ENCODE measurements around the gene OPA3. TPM values are rescaled to one million over a fixed set of nuclear protein-coding genes. Genes with fewer than 3 reads are reported as not detected.

OPA3 gene
- total and polyA plus RNA-seq, 2 experiments from 2014 or later, result 11.5 to 14.5 TPM

DNA sequence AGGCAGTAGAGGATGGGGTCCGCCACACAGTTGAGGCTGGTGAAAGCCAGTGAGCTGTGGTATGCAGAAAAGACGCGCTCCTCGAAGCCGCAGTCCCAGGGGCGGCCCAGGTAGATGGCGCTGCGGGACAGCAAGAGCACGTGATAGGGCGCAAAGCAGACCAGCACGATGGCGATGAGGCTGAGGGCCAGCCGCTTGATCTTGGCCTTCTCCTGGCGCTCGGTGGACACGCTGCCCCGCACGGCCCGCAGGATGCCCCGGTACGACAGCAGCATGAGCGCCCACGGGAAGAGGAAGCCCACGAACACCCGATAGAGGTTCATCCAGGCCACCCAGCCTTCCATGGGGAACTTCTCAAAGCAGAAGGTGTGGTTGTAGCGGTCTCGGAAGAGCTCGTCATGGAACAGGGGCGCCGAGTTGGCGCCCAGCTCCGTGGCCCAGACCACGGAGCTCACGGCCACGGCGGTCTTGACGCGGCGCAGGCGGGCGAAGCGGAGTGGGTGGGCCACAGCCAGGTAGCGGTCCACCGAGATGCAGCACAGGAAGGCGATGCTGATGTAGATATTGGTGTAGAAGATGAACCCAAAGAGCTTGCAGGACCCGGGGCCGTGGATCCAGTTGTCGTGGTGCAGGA, 6.5 kb upstream of the OPA3 start:
- H3K27me3 Mint-ChIP-seq (ENCODE audit: insufficient read depth, low read depth, poor library complexity), result peaks cover 26% of the 10 kb centered on the region
- DNase-seq (ENCODE audit: low spot score), result peak; percentile 88
- H3K27ac Mint-ChIP-seq, result no peak overlapping the region
- H3K9me3 Mint-ChIP-seq, result peaks cover 8% of the 10 kb centered on the region; the same call in 2 of the 3 replicates
- H3F3A ChIP-seq (replicated peaks; ENCODE audit: low read depth), result peaks cover 3% of the 10 kb centered on the region; the same call in 1 of the 2 replicates
- TF ChIP-seq STAT1 (IDR thresholded peaks at IDR 0.05; ENCODE audit: unreplicated experiment), result no peak
- TF ChIP-seq NANOG (IDR thresholded peaks at IDR 0.05; ENCODE audit: borderline replicate concordance), result no peak
- TF ChIP-seq CREB1 (CRISPR knock-in tag; IDR thresholded peaks at IDR 0.05; ENCODE audit: low read depth), result no peak
- no peak for TF ChIP-seq ZNF331 (CRISPR knock-in tag; IDR thresholded peaks at IDR 0.05; ENCODE audit: low read depth)
- TF ChIP-seq, protein P1, sequence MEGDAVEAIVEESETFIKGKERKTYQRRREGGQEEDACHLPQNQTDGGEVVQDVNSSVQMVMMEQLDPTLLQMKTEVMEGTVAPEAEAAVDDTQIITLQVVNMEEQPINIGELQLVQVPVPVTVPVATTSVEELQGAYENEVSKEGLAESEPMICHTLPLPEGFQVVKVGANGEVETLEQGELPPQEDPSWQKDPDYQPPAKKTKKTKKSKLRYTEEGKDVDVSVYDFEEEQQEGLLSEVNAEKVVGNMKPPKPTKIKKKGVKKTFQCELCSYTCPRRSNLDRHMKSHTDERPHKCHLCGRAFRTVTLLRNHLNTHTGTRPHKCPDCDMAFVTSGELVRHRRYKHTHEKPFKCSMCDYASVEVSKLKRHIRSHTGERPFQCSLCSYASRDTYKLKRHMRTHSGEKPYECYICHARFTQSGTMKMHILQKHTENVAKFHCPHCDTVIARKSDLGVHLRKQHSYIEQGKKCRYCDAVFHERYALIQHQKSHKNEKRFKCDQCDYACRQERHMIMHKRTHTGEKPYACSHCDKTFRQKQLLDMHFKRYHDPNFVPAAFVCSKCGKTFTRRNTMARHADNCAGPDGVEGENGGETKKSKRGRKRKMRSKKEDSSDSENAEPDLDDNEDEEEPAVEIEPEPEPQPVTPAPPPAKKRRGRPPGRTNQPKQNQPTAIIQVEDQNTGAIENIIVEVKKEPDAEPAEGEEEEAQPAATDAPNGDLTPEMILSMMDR (conservative IDR thresholded peaks at IDR 0.05; ENCODE audit: low read depth in 2 of 2), result peak; percentile 48 to 94
- H3K4me3 Mint-ChIP-seq, result no peak overlapping the region
- H3K4me1 Mint-ChIP-seq, result peaks cover 5% of the 10 kb centered on the region; the same call in 2 of the 3 replicates
- no peaks in the 10 kb centered on the region for H3K36me3 ChIP-seq (ENCODE audit: insufficient read depth)
- H3K4me3 ChIP-seq, result peak overlapping the region; percentile 39; the same call in 1 of the 2 replicates
- H4K20me1 ChIP-seq (replicated peaks; ENCODE audit: insufficient read depth), result no peaks in the 10 kb centered on the region; the same call in 1 of the 2 replicates
- H3K4me2 ChIP-seq, result peak overlapping the region; percentile 68
- H3K79me2 ChIP-seq (replicated peaks; ENCODE audit: insufficient read depth), result no peaks in the 10 kb centered on the region
- no peaks in the 10 kb centered on the region; the same call in 2 of the 3 replicates for H3K36me3 Mint-ChIP-seq (ENCODE audit: low read depth)
- peaks cover 47% of the 10 kb centered on the region for H3K27me3 ChIP-seq (ENCODE audit: insufficient read depth)
- H2AFZ ChIP-seq, result peak overlapping the region; percentile 92
- no peaks in the 10 kb centered on the region for H3K9me2 ChIP-seq (ENCODE audit: insufficient read depth)
- peak; percentile 98 for ATAC-seq
- 0 out of 2 replicates have a peak, but pooled peaks cover 4% of the 10 kb centered on the region for H3K4me1 ChIP-seq (ENCODE audit: insufficient read depth)
- no peak overlapping the region for H3K27ac ChIP-seq (ENCODE audit: low read depth)

DNA sequence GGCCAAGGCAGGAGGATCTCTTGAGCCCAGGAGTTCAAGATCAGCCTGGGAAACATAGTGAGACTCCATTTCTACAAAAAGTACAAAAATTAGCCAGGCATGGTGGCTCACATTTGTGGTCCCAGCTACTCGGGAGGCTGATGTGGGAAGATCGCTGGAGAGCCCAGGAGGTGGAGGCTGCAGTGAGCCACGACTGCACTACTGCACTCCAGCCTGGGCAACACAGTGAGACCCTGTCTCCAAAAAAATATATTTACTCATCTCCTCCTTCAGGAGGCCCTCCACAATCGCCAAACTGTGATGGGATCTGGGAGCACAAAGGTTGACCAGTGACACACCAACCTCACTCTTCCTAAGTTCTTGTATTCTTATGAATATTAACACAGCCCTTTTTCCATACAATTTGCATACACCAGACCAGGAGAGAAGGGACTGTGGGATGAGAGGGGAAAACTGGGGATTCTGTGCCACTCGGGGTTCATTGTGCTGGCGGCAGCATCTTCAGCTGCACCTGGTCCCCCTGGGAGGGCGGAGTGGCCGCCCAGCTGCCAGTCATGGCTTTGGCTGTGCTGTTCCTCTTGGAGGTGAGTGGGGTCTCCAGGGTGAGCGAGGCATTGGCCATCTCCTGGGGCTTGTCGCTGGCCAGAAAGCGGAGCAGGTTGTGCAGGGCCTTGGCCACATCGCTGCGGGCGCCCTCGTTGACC, 5.8 kb upstream of the OPA3 start:
- Histone ChIP-seq H3F3A (replicated peaks; ENCODE audit: low read depth) (peaks cover 6% of the 10 kb centered on the region), H3K9me2 (ENCODE audit: insufficient read depth) (no peaks in the 10 kb centered on the region), H3K27ac (ENCODE audit: low read depth) (no peak overlapping the region), H3K4me1 (ENCODE audit: insufficient read depth) (0 out of 2 replicates have a peak, but pooled peaks cover 1% of the 10 kb centered on the region), H3K4me2 (peak overlapping the region; percentile 68), H3K79me2 (replicated peaks; ENCODE audit: insufficient read depth) (no peaks in the 10 kb centered on the region), H3K36me3 (ENCODE audit: insufficient read depth) (no peaks in the 10 kb centered on the region), H2AFZ (peak overlapping the region; percentile 92), H4K20me1 (replicated peaks; ENCODE audit: insufficient read depth) (no peaks in the 10 kb centered on the region; the same call in 1 of the 2 replicates), H3K27me3 (ENCODE audit: insufficient read depth) (peaks cover 40% of the 10 kb centered on the region), H3K4me3 (peak overlapping the region; percentile 39; the same call in 1 of the 2 replicates)
- no peaks in the 10 kb centered on the region; the same call in 2 of the 3 replicates for H3K36me3 Mint-ChIP-seq (ENCODE audit: low read depth)
- DNase-seq (ENCODE audit: low spot score) (no peak), ATAC-seq (peak; percentile 51)
- peaks cover 8% of the 10 kb centered on the region; the same call in 2 of the 3 replicates for H3K9me3 Mint-ChIP-seq
- peaks cover 24% of the 10 kb centered on the region for H3K27me3 Mint-ChIP-seq (ENCODE audit: insufficient read depth, low read depth, poor library complexity)
- H3K4me1 Mint-ChIP-seq, result peaks cover 2% of the 10 kb centered on the region; the same call in 2 of the 3 replicates
- no peak overlapping the region for H3K4me3 Mint-ChIP-seq
- H3K27ac Mint-ChIP-seq, result no peak overlapping the region
- TF ChIP-seq NANOG (IDR thresholded peaks at IDR 0.05; ENCODE audit: borderline replicate concordance) (no peak), STAT1 (IDR thresholded peaks at IDR 0.05; ENCODE audit: unreplicated experiment) (no peak), ZNF462 (CRISPR knock-in tag; IDR thresholded peaks at IDR 0.05) (no peak), EZH2phosphoT487 (IDR thresholded peaks at IDR 0.05; ENCODE audit: unreplicated experiment) (no peak), CREB1 (CRISPR knock-in tag; IDR thresholded peaks at IDR 0.05; ENCODE audit: low read depth) (no peak)
- TF ChIP-seq, protein P2, sequence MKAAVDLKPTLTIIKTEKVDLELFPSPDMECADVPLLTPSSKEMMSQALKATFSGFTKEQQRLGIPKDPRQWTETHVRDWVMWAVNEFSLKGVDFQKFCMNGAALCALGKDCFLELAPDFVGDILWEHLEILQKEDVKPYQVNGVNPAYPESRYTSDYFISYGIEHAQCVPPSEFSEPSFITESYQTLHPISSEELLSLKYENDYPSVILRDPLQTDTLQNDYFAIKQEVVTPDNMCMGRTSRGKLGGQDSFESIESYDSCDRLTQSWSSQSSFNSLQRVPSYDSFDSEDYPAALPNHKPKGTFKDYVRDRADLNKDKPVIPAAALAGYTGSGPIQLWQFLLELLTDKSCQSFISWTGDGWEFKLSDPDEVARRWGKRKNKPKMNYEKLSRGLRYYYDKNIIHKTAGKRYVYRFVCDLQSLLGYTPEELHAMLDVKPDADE (IDR thresholded peaks at IDR 0.05), result no peak

All from GM23338 (cell line).